ENCODE data around the gene ACSL3. TPM values are rescaled to one million over a fixed set of nuclear protein-coding genes. Genes with fewer than 3 reads are reported as not detected.

The ACSL3 gene
- total and polyA plus RNA-seq, 2 donors from 2014 or later = 33.6 to 58.8 TPM

- no peak overlapping the region for H3K4me3 ChIP-seq (ENCODE audit: low read length in 3 of 3)
- H3K36me3 ChIP-seq (ENCODE audit: control insufficient read depth in 2 of 3, insufficient read depth in 3 of 3, low read length in 3 of 3) = no peaks in the 10 kb centered on the region
- no peak overlapping the region for H3K9ac ChIP-seq (ENCODE audit: low read length in 3 of 3)
- intact Hi-C loops (cut with DNase I) = no loop called here
- no peak for FAIRE-seq
- TF ChIP-seq CTCF (IDR thresholded peaks at IDR 0.05; ENCODE audit: borderline replicate concordance, extremely low read depth, insufficient read depth) = no peak
- DNase-seq = no peak
- H3K4me1 ChIP-seq (ENCODE audit: control insufficient read depth in 2 of 3, insufficient read depth in 2 of 3, low read depth in 1 of 3, low read length in 3 of 3) = peaks cover 0 to 5% (median 0%) of the 10 kb centered on the region in 3 donors
- no peak overlapping the region for H3K27ac ChIP-seq (ENCODE audit: low read depth in 2 of 2, low read length in 2 of 2)
- H3K27me3 ChIP-seq (ENCODE audit: control insufficient read depth, insufficient read depth, low read length) = no peaks in the 10 kb centered on the region
- no peaks in the 10 kb centered on the region for H3K9me3 ChIP-seq (ENCODE audit: control insufficient read depth in 2 of 3, insufficient read depth in 1 of 3, low read length in 3 of 3)
Observed at GRCh38 chr2:222897898-222898297, 37.1 kb downstream of the ACSL3 start.

GRCh38 chr2:222899413-222900181, 38.8 kb downstream of the ACSL3 start:
- TF ChIP-seq CTCF (IDR thresholded peaks at IDR 0.05; ENCODE audit: borderline replicate concordance, extremely low read depth, insufficient read depth) = no peak
- intact Hi-C loops (cut with DNase I) = no loop called here
- H3K36me3 ChIP-seq (ENCODE audit: control insufficient read depth in 2 of 3, insufficient read depth in 3 of 3, low read length in 3 of 3) = no peaks in the 10 kb centered on the region
- FAIRE-seq (no peak), DNase-seq (no peak)
- no peaks in the 10 kb centered on the region for H3K27me3 ChIP-seq (ENCODE audit: control insufficient read depth, insufficient read depth, low read length)
- no peak overlapping the region for H3K4me3 ChIP-seq (ENCODE audit: low read length in 3 of 3)
- H3K4me1 ChIP-seq (ENCODE audit: control insufficient read depth in 2 of 3, insufficient read depth in 2 of 3, low read depth in 1 of 3, low read length in 3 of 3) = peaks cover 0 to 5% (median 0%) of the 10 kb centered on the region in 3 donors
- H3K9ac ChIP-seq (ENCODE audit: low read length in 3 of 3) = no peak overlapping the region
- no peak overlapping the region for H3K27ac ChIP-seq (ENCODE audit: low read depth in 2 of 2, low read length in 2 of 2)
- no peaks in the 10 kb centered on the region for H3K9me3 ChIP-seq (ENCODE audit: control insufficient read depth in 2 of 3, insufficient read depth in 1 of 3, low read length in 3 of 3)

- no peak for FAIRE-seq
- no peak for TF ChIP-seq CTCF (IDR thresholded peaks at IDR 0.05; ENCODE audit: borderline replicate concordance, extremely low read depth, insufficient read depth)
- Histone ChIP-seq H3K9ac (ENCODE audit: low read length in 3 of 3) (no peak overlapping the region), H3K9me3 (ENCODE audit: control insufficient read depth in 2 of 3, insufficient read depth in 1 of 3, low read length in 3 of 3) (no peaks in the 10 kb centered on the region), H3K4me1 (ENCODE audit: control insufficient read depth in 2 of 3, insufficient read depth in 2 of 3, low read depth in 1 of 3, low read length in 3 of 3) (no peaks in the 10 kb centered on the region), H3K27ac (ENCODE audit: low read depth in 2 of 2, low read length in 2 of 2) (no peak overlapping the region), H3K27me3 (ENCODE audit: control insufficient read depth, insufficient read depth, low read length) (no peaks in the 10 kb centered on the region), H3K4me3 (ENCODE audit: low read length in 3 of 3) (no peak overlapping the region), H3K36me3 (ENCODE audit: control insufficient read depth in 2 of 3, insufficient read depth in 3 of 3, low read length in 3 of 3) (no peaks in the 10 kb centered on the region)
- intact Hi-C loops (cut with DNase I) = no loop called here
- no peak for DNase-seq
Observed at GRCh38 chr2:222900354-222900753, 39.5 kb downstream of the ACSL3 start.
